HL-60/S4 treated with retinoic acid at 250 ng/mL for 4 days and 3 days (cell line): ENCODE results near the gene COA4.
"Not testable (repeated sequence)": the region's sequence is repeated elsewhere in the genome, so short reads cannot be mapped to it uniquely, and the experiment has no call there.

Source experiments
- in situ Hi-C: fragments of 300-500 bp; cut with MboI; formaldehyde crosslinking; loops from 2 replicates; pipeline ENCODE4 v1.7.0; 2022; ENCODE audit warnings: low sequenced_read_pairs

COA4 gene

DNA sequence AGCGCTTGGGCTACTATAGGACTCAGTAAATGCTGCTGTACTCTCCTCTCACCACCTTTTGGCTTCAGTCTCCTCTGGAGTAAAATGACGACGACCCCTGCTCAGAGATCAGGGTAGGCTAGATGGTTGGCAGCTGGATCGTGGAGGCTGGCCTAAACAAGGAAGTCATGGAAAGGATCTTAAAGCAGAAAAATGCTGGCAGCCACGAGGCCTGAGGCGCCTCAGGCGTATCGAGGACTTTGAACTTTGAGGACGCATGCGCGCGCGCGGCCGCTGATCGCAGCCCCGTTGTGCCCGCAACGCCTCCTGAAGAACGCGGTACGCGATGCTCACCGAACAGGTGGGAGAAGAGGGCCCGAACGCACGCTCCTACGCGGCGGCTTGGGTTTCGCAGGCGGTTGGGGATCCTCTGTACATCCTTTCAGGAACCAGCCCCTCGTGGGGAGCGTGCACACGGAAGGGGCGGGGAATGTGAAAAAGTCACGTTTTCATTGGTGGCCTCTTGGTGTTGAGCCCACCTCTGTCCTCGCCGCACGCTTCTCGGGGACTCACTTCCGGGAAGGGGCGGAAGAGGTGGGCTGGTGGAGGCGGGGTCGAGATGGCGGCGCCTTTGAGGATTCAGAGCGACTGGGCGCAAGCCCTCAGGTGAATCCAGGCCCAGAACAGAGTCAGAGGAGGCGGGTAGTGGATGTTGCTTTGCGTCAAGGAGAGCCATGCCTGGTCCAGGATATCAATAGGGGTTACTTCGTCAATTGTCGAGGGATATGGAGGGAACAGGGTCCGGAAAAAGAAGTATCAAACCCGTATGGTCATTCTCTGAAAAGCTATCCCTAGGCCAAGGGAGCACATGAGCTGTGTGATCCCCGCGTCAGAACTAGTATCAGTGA, at the start of gene COA4, which contains the start of gene PAAF1:
TSS of gene COA4 (minus strand) at position 423 of the 887 bp plus-strand sequence. CDS start 3,468 bp downstream, outside the sequence.
TSS of gene PAAF1 (plus strand) at position 576 of the 887 bp plus-strand sequence. CDS start at position 599, 23 bp downstream.
- in situ Hi-C loops: no loop called here

DNA sequence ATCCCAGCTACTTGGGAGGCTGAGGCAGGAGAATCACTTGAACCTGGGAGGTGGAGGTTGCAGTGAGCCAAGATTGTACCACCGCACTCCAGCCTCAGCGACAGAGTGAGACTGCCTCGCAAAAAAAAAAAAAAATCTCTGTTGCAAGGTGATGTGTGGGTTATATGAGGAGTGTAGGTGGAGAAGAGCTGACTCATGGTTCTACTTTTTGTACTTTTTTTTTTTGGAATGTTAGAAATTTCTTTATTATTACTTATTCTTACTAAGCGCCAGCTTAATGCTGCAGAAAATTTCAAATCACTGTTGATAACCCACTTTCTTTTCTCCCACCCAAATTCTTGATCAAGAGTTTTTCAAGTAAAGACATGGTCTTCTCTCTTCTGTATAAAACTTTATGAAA, 44.5 kb upstream of the COA4 start:
- in situ Hi-C loops: no loop called here

DNA sequence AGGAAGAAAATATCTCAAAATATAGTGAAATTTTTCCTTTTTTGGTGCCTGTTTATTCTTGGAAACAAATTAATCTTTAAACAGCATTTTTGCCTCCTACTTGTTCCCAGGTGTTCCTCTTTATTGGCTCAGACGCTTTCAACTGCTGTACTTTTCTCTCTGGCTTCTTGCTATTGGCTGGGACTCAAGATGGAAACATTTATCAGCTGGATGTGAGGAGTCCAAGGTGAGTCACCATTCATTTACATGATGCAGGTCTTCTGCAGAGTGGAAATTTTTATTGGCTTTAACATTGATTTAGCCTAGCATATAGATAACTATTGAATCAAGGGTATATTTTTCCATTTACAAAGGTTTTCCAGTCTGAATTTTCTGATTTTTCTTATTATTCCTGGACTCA, 39.8 kb upstream of the COA4 start:
- in situ Hi-C loops: no loop called here

DNA sequence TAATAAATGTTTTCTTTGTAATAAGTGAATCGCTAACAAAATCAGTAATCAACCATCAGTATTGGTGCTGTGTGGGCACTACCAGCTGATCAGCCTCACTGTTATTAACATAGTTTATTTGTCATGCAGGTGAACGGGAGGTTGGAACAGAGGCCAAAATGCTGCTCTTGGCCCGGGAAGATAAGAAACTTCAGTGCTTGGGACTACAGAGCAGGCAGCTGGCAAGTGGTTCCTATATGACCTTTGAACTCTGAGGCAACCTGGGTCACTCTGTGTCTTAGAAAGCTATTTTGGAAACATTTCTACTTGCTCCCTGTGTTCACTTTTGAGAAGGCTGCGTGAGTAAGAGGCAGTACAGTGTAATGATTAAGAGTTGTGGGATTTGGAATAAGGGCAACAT, 37.6 kb upstream of the COA4 start:
- in situ Hi-C loops: no loop called here

DNA sequence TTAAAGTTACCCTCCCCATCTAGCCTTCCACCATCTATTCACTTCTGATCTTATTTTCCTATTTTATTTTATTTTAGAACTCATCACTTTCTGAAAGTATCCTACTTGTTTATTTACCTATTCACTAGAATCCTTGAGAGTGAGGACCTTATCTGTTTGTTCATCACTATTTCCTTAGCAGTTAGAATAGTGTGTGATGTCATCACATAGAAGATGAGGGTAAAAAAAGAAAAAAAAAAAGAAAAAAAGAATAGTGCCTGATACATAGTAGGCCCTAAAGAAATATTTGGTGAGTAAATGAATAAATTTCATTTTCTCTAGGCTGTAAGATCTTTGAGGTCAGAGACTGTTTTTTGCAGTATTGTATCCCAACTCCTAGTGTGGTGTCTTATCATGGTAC, 36.8 kb upstream of the COA4 start:
- in situ Hi-C loops: no loop called here

DNA sequence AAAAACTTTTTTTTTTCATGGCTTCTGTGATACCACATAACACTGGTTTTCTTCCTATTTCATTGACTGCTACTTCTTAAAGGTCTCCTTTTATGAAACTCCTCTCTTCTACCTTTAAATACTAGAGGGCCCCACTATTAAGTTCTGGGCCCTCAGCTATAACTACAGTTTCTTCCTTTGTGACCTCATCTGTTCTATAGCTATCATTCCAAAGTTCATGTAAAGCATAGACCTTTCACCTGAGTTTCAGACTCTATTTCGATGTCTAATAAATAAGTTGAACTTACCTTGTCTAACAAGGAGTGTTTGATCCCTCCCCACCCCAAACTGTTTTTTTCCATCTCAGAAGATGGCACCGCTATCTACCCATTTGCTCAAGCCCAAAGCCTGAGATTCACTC, 35.4 kb upstream of the COA4 start:
- in situ Hi-C loops: no loop called here

DNA sequence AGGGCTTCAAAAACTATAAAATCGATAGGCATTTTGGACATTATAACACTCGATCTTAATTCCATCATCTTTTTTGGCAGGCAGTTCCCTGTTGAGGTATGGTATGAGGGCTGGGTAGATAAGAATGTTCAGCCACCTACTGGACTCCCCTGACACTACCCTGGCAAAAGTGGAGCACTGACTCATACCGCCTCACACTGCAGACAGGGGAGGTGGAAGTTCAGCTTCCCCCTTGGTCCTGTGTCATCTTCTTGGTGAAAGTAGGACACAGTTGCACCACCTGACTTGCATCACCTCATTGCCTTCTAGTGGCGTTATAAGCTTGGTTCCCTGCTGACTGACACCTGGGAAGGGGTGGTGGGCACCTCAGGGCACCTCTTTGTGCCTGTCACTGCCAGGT, 30.5 kb upstream of the COA4 start:
- in situ Hi-C loops: no loop called here

DNA sequence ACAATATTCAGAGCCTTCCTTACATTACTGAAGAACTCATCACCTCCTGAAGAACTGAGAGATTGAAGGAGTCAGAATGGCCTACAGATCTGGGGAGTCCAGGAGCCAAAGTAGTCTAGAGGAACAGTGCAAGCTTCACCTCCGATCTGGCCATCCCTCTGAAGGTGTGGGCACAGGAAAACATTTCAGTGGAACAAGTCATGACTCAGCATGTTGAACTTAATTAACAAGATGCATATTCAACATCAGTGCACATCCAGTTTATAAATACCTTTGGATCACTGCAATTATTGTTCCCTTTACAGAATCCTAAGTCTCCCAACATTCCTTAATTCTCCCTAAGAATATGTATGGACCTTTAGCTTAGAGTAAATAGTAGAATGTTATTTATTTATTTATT, 25.7 kb upstream of the COA4 start:
- in situ Hi-C loops: no loop called here

DNA sequence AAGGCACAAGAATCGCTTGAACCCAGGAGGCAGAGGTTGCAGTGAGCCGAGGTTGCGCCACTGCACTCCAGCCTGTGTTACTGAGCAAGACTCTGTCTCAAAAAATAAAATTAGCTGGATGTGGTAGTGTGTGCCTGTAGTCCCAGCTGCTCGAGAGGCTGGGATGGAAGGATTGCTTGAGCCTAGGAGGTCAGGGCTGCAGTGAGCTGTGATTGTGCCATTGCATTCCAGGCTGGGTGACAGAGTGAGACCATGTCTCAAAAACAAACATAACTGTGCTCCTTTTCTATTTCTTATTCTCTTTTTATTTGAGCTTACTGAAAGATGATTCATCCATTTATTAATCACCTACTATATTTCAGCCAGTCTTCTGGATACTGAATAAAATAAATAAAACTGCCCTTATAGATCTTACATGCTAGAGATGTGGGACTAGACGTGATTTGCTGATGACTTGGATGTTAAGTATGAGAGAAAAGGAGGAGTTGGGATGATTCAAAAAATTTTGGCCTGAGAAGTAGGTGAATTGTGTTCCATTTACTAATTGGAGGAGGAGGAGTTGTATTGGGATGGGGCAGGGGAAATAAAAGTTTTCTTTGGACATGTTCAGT, 18.2 kb upstream of the COA4 start:
- in situ Hi-C loops: no loop called here

DNA sequence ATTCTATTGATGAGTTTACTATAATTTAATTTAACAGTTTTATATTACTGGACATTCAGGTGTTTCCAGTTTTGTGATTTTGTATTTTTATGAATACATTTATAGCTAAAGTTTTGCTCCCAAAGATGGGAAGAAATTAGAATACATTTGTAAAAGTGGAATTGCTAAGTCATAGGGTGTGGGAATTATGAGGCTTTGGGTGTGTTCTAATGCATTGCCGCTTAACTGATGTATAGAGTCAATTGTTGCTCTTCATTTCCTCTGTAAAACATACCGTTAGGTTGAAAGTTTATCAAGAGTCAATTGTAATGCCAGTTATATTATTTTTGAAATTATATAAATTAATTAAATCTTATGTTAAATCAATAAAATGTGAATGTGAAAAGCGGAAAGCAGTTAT, 16.4 kb upstream of the COA4 start:
- in situ Hi-C loops: no loop called here

DNA sequence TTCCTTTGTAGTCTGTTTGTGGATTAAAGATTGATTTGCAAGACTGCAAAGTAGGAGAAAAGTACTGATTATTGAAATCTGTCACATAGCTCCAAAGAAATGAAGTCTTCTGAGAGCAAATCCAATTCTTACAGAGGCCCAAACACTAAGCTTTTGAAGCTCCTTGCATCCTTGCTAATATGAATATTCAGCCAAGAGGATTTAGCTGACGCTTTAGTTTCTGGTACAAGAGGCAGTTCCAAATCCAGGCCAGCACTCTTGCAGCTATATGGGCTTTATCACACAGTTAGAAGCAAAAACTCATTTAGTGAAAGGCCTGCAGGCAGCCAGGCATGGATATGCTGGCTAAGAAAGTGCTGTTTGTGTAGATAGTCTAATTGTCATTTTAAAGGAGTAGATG, 12.9 kb upstream of the COA4 start:
- in situ Hi-C loops: no loop called here

DNA sequence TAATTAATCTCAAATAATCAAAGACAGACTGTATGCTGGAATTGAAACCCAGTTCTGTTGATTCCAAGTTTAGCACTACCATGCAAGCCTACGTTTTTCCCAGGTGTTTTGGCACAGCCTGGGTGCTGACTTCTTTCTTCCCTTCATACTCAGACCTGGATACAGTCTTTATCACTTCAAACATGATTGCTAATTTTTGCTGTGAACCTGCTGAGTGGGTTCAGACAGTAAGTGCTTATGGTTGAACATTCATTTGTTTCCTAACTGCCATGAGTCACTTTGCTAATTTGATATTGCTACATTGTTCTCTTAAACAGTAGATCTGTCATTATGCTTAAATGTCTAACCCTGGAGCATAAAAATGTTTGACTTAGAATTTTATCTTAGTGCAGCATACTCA, 12.4 kb upstream of the COA4 start:
- in situ Hi-C loops: no loop called here

DNA sequence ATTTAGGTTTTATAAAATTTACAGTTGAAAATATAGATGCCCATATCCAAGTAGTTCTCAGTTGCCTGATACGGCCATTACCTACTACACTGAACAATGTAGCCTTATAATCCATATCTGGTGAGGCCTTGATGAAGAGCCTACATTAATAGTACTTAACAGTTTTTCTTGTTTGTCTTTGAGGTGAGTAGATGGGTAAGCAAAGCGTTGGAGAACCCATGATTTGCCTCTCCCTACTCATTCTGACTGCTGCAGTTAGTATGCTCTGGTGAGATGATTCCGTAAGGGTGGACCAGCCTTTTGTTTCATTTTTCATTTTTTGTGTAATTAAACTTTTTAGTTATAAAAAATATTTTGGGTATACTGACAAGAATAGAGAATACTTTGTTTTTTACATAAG, 11.6 kb upstream of the COA4 start:
- in situ Hi-C loops: no loop called here

DNA sequence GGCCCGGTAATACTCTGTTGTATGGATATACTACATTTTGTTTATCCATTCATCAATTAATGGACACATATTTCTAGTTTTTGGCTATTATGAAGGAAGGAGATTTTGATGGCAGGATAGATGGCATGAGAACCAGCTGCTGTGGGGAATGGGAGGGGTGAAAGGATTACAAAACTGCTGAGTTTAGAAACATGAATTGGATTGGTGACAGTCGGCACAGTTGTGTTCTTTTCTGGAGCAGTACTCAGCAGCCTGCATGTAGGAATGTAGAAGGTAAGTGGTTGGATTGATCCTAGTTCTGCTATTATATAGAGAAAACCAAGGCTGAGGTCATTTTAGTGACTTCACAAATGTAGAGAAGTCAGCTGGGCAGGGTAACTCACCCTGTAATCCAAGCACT, 7.2 kb upstream of the COA4 start:
- in situ Hi-C loops: no loop called here

DNA sequence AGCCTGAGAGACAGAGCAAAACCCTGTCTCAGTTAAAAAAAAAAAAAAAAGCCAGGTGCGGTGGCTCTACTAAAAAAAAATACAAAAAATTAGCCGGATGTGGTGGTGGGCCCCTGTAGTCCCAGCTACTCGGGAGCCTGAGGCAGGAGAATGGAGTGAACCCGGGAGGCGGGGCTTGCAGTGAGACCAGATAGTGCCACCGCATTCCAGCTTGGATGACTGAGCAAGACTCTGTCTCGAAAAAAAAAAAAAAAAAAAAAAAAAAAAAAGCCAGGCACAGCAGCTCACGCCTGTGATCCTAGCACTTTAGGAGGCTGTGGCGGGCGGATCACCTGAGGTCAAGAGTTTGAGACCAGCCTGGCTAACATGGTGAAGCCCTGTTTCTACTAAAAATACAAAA, 3.8 kb upstream of the COA4 start:
- in situ Hi-C loops: not testable (repeated sequence)

DNA sequence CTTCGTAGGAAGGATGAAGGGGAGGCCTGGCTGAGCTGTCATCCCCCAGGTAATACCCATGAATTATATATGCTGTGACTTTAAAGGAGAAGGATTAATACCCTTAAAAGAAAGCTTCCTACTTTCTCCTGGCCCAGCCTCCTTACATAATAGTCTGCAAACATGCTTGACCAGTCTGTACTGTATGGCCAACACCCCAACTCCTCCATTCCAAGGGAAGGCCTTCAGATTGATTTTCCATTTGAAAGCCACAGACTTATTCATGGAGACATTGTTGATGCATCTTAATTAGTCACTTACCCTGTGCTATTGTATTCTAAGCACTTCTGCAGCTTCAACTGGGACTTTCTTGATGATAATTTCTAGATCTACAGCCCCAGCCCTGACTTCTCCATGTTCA, 2.1 kb upstream of the COA4 start:
- in situ Hi-C loops: no loop called here

DNA sequence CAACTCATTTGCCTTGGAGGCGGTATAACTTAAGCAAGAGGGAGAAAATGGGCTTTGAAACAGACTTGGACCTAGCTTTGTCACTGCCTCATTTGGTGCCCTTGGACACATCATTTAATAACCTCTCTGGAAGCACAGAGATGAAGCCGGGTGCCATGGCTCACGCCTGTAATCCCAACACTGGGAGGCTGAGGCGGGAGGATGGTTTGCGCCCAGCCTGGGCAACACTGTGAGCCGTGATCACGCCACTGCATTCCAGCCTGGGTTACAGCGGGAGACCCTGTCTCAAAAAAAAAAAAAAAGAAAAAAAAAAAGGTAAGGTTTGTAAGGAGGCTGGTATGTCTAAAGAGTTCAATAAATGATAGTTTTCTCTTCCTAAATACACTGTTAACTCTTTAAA, 806 bp downstream of the COA4 start:
- in situ Hi-C loops: no loop called here

DNA sequence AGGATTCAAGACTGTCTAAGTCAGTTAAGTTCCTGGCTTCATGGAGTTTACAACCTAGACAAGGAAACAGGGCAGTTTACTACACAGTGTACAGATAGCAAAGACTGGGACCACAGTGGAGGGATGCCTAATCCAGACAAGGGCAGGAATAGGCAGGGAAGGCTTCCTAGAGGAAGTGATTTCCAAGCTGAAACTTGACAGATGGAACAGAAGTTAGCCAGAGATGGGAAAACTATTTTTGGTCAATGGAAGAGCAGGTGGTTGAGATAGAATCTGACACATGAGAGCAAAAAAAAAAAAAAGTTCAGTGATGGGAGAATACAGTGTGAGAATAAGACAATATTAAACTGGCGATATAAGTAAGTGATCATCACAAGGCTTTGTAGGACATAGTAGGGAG, 1.3 kb downstream of the COA4 start:
- in situ Hi-C loops: no loop called here

DNA sequence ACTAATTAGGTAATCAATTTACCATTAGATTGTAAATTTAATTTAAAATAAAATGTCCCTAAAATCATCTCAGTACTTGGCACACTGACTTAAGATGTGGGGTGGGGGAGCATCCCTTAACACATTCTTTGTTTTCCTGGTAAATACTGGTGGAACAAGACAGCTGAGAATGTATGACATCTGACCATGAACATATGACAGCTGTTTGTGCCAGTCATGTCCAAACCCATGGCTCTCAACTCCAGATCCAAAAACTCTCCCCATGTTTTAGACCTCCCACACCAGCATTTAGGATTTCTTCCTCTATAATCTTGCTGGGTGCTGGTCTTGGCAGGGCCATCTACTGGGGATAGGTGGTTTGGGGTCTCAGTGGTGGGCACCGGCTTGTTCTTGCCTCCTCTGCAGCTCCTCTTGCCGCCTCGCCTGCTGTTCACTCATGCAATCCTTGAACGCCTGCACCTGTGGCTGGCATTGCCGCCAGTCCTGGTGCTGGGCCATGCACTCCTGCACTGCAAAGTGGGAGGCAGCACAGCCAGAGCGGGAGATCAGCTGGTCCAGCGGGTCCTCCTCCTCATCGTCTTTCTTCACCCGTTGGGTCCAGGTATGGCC, 3.8 kb downstream of the COA4 start:
- in situ Hi-C loops: no loop called here

DNA sequence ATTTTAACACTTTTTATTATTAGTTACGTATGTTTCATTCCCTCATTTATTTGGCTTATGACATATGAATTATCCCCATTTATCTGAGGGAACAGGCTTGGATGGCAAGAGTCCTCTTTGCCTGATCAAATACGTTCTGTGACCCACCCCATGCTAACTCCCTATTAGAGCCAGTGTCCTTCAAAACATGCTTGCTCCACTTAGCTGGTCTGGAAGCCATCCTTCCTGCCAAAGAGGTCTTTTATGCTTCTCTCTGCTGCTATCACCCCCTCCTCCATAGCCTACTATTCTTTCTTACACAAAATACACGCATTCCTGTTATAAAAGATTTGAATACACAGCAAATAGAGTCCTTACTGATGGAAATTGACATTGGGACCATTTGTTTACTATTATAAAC, 6.4 kb downstream of the COA4 start:
- in situ Hi-C loops: no loop called here

DNA sequence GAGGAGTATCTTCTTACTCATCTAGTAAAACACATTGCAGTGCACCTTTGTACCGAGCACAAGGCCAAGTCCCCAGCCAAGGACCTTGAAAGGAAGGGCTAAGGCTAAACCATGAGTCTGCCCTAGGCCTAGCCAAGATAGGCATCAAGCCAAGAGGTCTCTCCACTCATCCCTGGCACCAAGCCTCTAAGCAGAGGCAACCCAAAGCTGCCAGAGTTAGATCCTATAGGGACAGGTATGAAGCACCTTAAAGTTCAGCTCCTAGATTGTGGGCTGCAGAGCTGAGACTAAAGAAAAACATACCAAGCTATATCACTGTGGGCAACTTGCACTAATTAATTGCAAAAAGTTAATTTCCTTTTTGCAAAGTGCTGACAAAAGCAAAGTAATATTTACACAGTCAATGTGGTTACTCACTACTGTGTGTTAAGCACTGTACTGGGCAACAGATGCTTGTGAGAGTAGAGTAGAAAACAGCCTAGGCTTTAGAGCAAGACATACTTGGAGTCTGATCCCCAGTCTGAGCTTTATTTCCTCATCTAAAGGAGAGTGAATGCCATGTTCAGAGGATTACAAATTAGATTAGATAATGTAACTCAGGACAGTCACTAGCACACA, 7.2 kb downstream of the COA4 start:
- in situ Hi-C loops: no loop called here

DNA sequence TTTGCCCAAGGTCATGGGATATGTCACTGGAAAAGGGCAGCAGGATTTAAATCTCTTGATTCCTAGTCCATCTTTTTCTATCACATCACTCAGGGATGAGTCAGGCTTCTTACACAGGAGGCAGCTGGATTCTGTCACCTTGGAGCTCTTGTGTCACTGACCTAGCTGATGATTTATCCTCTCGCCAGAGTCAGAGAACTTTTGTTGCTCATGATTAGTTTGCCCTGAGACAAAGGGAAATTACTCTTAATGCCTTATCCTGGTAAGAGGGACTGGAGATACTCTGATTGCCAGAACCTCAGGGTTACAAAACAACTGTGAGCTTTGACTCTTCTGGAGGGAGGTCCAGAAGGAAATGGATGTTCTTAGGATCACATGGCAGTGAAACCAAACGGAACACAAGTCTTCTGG, 10.1 kb downstream of the COA4 start:
- in situ Hi-C loops: no loop called here
